ENCODE measurements around the gene CCNH.

- TF ChIP-seq MCM2 (IDR thresholded peaks at IDR 0.05; ENCODE audit: low read depth), result no peak
- TF ChIP-seq CTCF (IDR thresholded peaks at IDR 0.05 in 2 of 3, conservative IDR thresholded peaks at IDR 0.05 in 1 of 3; ENCODE audit: insufficient read depth in 2 of 3, low read depth in 1 of 3, low read length in 3 of 3), result no peak
- no peak for TF ChIP-seq RB1 (IDR thresholded peaks at IDR 0.05; ENCODE audit: low read depth)
- no peak for TF ChIP-seq EP300 (IDR thresholded peaks at IDR 0.05; ENCODE audit: low read length)
- TF ChIP-seq KAT2B (IDR thresholded peaks at IDR 0.05; ENCODE audit: low read depth, low read length), result no peak
- TF ChIP-seq DPF2 (IDR thresholded peaks at IDR 0.05), result no peak
- no peak for TF ChIP-seq GABPB1 (CRISPR knock-in tag; IDR thresholded peaks at IDR 0.05)
- TF ChIP-seq RNF2 (IDR thresholded peaks at IDR 0.05), result no peak
- TF ChIP-seq MEIS2 (IDR thresholded peaks at IDR 0.05; ENCODE audit: partially characterized antibody), result no peak
- no peak for TF ChIP-seq POU5F1 (IDR thresholded peaks at IDR 0.05; ENCODE audit: borderline replicate concordance, low read depth, low read length, partially characterized antibody)
These were observed 52.6 kb downstream of the CCNH start for GRCh38 chr5:87360132-87360531.

Measured in K562 (cell line).